Measurements from ENCODE around the gene PUS10.
"Not testable (repeated sequence)": the region's sequence is repeated elsewhere in the genome, so short reads cannot be mapped to it uniquely, and the experiment has no call there.

The PUS10 gene

DNA sequence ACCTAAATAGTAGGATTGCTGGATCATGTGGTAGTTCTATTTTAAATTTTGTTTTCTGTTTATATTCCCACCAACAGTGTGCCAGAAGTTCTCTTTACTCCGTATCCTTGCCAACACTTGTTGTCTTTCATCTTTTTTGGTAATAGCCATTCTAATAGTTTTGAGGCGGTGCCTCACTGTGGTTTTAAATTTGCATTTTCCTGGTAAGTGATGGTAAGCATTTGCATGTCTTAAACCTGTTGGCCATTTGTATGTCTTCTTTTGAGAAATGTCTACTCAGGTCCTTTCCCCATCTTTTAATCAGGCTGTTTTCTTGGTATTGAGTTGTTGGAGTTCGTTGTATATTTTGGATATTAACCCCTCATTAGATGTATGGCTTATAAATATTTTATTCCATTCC lies 85.1 kb downstream of the PUS10 start:
- Histone ChIP-seq H3K27me3 (ENCODE audit: insufficient read depth, poor library complexity, severe bottlenecking) (no peaks in the 10 kb centered on the region), H3K27ac (replicated peaks) (no peak overlapping the region), H3K4me3 (replicated peaks; ENCODE audit: insufficient read depth, low read length) (no peak overlapping the region)
- no peak for DNase-seq (ENCODE audit: low read depth in 1 of 2, low spot score in 1 of 2)
- TF ChIP-seq, protein P1, sequence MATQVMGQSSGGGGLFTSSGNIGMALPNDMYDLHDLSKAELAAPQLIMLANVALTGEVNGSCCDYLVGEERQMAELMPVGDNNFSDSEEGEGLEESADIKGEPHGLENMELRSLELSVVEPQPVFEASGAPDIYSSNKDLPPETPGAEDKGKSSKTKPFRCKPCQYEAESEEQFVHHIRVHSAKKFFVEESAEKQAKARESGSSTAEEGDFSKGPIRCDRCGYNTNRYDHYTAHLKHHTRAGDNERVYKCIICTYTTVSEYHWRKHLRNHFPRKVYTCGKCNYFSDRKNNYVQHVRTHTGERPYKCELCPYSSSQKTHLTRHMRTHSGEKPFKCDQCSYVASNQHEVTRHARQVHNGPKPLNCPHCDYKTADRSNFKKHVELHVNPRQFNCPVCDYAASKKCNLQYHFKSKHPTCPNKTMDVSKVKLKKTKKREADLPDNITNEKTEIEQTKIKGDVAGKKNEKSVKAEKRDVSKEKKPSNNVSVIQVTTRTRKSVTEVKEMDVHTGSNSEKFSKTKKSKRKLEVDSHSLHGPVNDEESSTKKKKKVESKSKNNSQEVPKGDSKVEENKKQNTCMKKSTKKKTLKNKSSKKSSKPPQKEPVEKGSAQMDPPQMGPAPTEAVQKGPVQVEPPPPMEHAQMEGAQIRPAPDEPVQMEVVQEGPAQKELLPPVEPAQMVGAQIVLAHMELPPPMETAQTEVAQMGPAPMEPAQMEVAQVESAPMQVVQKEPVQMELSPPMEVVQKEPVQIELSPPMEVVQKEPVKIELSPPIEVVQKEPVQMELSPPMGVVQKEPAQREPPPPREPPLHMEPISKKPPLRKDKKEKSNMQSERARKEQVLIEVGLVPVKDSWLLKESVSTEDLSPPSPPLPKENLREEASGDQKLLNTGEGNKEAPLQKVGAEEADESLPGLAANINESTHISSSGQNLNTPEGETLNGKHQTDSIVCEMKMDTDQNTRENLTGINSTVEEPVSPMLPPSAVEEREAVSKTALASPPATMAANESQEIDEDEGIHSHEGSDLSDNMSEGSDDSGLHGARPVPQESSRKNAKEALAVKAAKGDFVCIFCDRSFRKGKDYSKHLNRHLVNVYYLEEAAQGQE (IDR thresholded peaks at IDR 0.05; ENCODE audit: insufficient replicate concordance, low read depth): no peak
- TF ChIP-seq POLR2AphosphoS5 (IDR thresholded peaks at IDR 0.05; ENCODE audit: low read depth) (no peak), SPI1 (IDR thresholded peaks at IDR 0.05; ENCODE audit: borderline replicate concordance, low read depth) (no peak), GABPA (IDR thresholded peaks at IDR 0.05; ENCODE audit: low read depth) (no peak)
- TF ChIP-seq, protein P2, sequence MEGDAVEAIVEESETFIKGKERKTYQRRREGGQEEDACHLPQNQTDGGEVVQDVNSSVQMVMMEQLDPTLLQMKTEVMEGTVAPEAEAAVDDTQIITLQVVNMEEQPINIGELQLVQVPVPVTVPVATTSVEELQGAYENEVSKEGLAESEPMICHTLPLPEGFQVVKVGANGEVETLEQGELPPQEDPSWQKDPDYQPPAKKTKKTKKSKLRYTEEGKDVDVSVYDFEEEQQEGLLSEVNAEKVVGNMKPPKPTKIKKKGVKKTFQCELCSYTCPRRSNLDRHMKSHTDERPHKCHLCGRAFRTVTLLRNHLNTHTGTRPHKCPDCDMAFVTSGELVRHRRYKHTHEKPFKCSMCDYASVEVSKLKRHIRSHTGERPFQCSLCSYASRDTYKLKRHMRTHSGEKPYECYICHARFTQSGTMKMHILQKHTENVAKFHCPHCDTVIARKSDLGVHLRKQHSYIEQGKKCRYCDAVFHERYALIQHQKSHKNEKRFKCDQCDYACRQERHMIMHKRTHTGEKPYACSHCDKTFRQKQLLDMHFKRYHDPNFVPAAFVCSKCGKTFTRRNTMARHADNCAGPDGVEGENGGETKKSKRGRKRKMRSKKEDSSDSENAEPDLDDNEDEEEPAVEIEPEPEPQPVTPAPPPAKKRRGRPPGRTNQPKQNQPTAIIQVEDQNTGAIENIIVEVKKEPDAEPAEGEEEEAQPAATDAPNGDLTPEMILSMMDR (IDR thresholded peaks at IDR 0.05; ENCODE audit: insufficient read depth, low read length): no peak

DNA sequence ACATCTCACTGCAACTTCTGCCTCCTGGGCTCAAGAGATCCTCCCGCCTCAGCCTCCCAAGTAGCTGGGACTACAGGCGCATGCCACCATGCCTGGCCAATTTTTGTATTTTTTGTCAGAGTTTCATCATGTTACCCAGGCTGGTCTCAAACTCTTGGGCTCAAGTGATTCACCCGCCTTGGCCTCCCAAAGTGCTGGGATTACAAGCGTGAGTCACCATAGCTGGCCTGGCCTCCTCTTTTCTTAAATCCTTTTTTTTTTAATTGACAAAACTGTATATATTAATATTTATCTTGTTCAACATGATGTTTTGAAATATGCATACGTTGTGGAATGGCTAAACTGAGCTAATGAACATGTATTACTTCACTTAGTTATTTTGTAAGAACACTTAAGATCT lies 86.0 kb downstream of the PUS10 start:
- DNase-seq (ENCODE audit: low read depth in 1 of 2, low spot score in 1 of 2); H3K27me3 ChIP-seq (ENCODE audit: insufficient read depth, poor library complexity, severe bottlenecking); H3K4me3 ChIP-seq (replicated peaks; ENCODE audit: insufficient read depth, low read length); H3K27ac ChIP-seq (replicated peaks): not testable (repeated sequence)

DNA sequence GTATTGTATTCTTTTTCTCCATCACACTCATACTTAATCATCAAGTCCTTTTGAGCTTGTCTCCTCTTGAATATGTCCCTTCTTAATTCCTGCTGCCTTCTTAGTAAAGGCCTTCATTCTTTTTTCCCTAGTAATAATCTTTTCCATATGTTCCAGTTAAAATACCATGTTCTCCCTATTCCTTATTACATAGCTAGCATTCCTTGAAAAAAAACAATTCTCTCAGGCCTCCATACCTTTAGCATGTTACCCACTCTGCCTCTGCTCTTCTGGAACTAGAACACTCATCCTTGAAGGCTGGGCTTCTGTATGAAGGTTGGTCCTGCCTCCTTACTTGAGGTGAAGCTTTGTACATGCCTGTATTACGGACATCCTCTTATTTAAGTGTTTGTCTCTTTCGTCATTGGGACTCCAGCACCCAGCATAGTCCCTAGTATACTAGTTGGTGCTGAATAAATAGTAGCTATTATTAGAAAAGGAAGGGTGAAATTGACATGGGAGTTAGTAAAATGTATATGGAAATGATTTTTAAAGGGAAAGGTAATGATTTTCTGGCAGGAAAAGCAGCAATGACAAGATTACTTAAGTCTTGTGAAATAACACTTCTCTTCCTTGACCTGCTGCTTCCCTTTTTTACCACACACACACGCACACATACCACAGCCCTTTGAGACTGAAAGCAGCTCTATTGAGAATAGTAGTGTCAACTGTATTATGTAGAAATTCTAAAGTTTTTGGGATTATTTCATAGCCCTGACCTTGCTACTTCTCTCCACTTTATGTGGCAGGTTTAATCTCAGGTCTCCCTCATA lies 91.1 kb downstream of the PUS10 start:
- Histone ChIP-seq H3K27ac (replicated peaks) (peak overlapping the region; percentile 29), H3K27me3 (ENCODE audit: insufficient read depth, poor library complexity, severe bottlenecking) (no peaks in the 10 kb centered on the region), H3K4me3 (replicated peaks; ENCODE audit: insufficient read depth, low read length) (no peak overlapping the region)
- TF ChIP-seq POLR2AphosphoS5 (IDR thresholded peaks at IDR 0.05; ENCODE audit: low read depth) (peak; percentile 58; the same call in 1 of the 2 replicates), GABPA (IDR thresholded peaks at IDR 0.05; ENCODE audit: low read depth) (peak; percentile 51; the same call in 1 of the 2 replicates), SPI1 (IDR thresholded peaks at IDR 0.05; ENCODE audit: borderline replicate concordance, low read depth) (peak; percentile 93)
- TF ChIP-seq, protein P1 (IDR thresholded peaks at IDR 0.05; ENCODE audit: insufficient replicate concordance, low read depth): no peak
- TF ChIP-seq, protein P2 (IDR thresholded peaks at IDR 0.05; ENCODE audit: insufficient read depth, low read length): no peak
- DNase-seq (ENCODE audit: low read depth in 1 of 2, low spot score in 1 of 2): peak; percentile 37 to 86

DNA sequence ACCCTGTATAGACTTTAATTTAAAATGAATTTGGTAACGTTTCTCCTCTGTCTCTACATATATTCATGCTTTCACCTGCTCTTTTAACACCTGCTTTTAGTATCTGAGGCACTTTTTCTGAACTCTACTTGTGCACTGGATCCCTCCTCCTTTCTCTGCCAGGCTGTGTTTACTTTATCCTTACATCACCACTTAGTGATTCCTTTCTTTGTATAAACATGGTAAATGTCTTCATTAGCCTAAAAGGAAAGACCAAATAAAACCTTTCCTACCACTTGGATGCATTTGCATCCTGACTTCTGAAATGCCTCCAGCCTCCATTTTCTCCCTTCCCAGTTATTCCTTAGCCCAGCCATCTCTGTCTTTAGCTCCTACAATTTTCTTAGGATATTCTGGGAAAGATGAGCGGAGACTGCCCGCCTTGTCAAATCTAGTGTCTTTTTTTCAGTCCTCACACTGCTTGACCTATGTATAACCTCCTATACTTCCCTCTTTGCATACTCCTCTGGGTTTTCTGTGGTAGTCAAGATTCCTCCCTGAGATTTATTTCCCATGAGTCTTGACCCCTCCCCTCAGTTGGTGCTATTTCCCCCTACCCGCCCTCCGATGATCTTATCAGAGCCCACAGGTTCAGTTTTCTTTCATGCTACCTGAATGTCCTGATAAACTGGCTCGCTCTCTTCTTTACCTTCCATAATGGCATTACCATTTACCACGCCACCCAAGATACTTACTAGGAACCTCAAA lies 91.9 kb downstream of the PUS10 start:
- no peak for DNase-seq (ENCODE audit: low read depth in 1 of 2, low spot score in 1 of 2)
- Histone ChIP-seq H3K27ac (replicated peaks) (no peak overlapping the region), H3K27me3 (ENCODE audit: insufficient read depth, poor library complexity, severe bottlenecking) (no peaks in the 10 kb centered on the region), H3K4me3 (replicated peaks; ENCODE audit: insufficient read depth, low read length) (no peak overlapping the region)
- no peak for TF ChIP-seq SPI1 (IDR thresholded peaks at IDR 0.05; ENCODE audit: borderline replicate concordance, low read depth)
- TF ChIP-seq GABPA (IDR thresholded peaks at IDR 0.05; ENCODE audit: low read depth): no peak
- TF ChIP-seq, protein P2 (IDR thresholded peaks at IDR 0.05; ENCODE audit: insufficient read depth, low read length): no peak
- TF ChIP-seq, protein P1 (IDR thresholded peaks at IDR 0.05; ENCODE audit: insufficient replicate concordance, low read depth): no peak

All from HL-60 (cell line).